ENCODE measurements around the gene CNN1. TPM values are rescaled to one million over a fixed set of nuclear protein-coding genes. Genes with fewer than 3 reads are reported as not detected.

The CNN1 gene
- total RNA-seq, 2 donors from 2014 or later, result 12.8 to 16.2 TPM

DNA sequence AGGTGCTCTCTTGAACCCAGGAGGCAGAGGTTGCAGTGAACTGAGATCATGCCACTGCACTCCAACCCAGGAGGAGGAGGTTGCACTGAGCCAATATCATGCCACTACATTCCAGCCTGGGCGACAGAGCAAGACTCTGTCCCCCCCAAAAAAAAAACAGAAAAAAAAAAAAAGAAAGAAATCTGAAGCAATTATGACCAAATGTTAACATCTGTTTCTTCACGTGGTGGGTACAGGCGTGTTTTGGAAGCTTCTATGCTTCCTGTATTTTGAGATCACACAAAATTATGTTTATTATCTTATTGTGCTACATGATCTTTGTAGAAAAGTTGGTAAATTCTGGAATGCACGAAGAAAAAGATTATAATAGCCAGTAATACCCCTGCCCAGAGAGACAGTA lies 41.5 kb downstream of the CNN1 start:
- Mint-ChIP-seq H3K9me3 (peaks cover 5% of the 10 kb centered on the region), H3K36me3 (ENCODE audit: low read depth) (no peaks in the 10 kb centered on the region), H3K27ac (no peak overlapping the region), H3K4me3 (no peak overlapping the region), H3K27me3 (ENCODE audit: insufficient read depth) (peaks cover 22% of the 10 kb centered on the region), H3K4me1 (peaks cover 3% of the 10 kb centered on the region)
- no peaks in the 10 kb centered on the region for H3K4me1 ChIP-seq (ENCODE audit: control insufficient read depth, insufficient read depth, low read length)
- TF ChIP-seq CTCF (conservative IDR thresholded peaks at IDR 0.05), result no peak
- no peak overlapping the region for H3K9ac ChIP-seq (ENCODE audit: extremely low read depth, low read length, poor library complexity, severe bottlenecking)
- 93 to 95% methylated on average over 3 to 4 of the region's 4 CpGs for WGBS, 2 experiments (ENCODE audit: insufficient coverage in 1 of 2, insufficient read length in 1 of 2)
- DNase-seq, result no peak
- H3K27ac ChIP-seq (ENCODE audit: low read depth, low read length), result no peak overlapping the region
- no peaks in the 10 kb centered on the region for H3K36me3 ChIP-seq (ENCODE audit: control insufficient read depth, insufficient read depth, low read length)
- H3K9me3 ChIP-seq (ENCODE audit: control insufficient read depth, low read length), result no peaks in the 10 kb centered on the region
- no peak overlapping the region for H3K4me3 ChIP-seq (ENCODE audit: low read length)
- H3K27me3 ChIP-seq (ENCODE audit: control insufficient read depth, insufficient read depth, low read length, poor library complexity, severe bottlenecking), result no peaks in the 10 kb centered on the region

DNA sequence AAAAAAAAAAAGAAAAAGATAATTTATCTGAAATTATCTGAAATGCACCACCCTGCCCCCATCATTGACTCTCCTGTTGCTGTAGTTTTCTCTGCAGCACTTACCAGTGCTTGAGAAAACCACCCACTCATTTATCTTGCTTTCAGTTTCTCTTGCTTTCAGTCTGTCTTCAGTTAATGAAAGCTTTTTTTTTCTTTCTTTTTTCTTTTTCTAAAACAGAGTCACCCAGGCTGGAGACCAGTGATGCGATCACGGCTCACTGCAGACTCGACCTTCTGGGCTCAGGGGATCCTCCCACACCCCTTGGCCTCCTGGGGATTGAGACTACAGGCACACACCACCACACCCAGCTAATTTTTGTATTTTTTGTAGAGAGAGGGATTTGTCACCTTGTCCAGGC lies 43.1 kb downstream of the CNN1 start:
- no peaks in the 10 kb centered on the region for H3K36me3 ChIP-seq (ENCODE audit: control insufficient read depth, insufficient read depth, low read length)
- DNase-seq, result no peak
- Mint-ChIP-seq H3K27me3 (ENCODE audit: insufficient read depth) (peaks cover 22% of the 10 kb centered on the region), H3K9me3 (peaks cover 5% of the 10 kb centered on the region), H3K4me1 (peaks cover 3% of the 10 kb centered on the region), H3K27ac (no peak overlapping the region), H3K4me3 (no peak overlapping the region), H3K36me3 (ENCODE audit: low read depth) (no peaks in the 10 kb centered on the region)
- no peaks in the 10 kb centered on the region for H3K9me3 ChIP-seq (ENCODE audit: control insufficient read depth, low read length)
- no peak overlapping the region for H3K9ac ChIP-seq (ENCODE audit: extremely low read depth, low read length, poor library complexity, severe bottlenecking)
- H3K4me3 ChIP-seq (ENCODE audit: low read length), result no peak overlapping the region
- TF ChIP-seq CTCF (conservative IDR thresholded peaks at IDR 0.05), result no peak
- H3K27ac ChIP-seq (ENCODE audit: low read depth, low read length), result no peak overlapping the region
- no peaks in the 10 kb centered on the region for H3K27me3 ChIP-seq (ENCODE audit: control insufficient read depth, insufficient read depth, low read length, poor library complexity, severe bottlenecking)
- H3K4me1 ChIP-seq (ENCODE audit: control insufficient read depth, insufficient read depth, low read length), result no peaks in the 10 kb centered on the region
- WGBS, 2 experiments (ENCODE audit: insufficient coverage in 1 of 2, insufficient read length in 1 of 2), result 80% methylated on average over 3 of the region's 3 CpGs; no CpG with 5 or more reads in 1 of the 2 experiments

GRCh38 chr19:11586331-11586730 lies 47.7 kb downstream of the CNN1 start:
- no peak overlapping the region for H3K27ac ChIP-seq (ENCODE audit: low read depth, low read length)
- Mint-ChIP-seq H3K4me1 (peaks cover 3% of the 10 kb centered on the region), H3K27me3 (ENCODE audit: insufficient read depth) (peaks cover 3% of the 10 kb centered on the region), H3K27ac (no peak overlapping the region), H3K9me3 (no peaks in the 10 kb centered on the region), H3K4me3 (no peak overlapping the region), H3K36me3 (ENCODE audit: low read depth) (no peaks in the 10 kb centered on the region)
- WGBS, 2 experiments (ENCODE audit: insufficient coverage in 1 of 2, insufficient read length in 1 of 2), result 83 to 89% methylated on average over 1 to 5 of the region's 6 CpGs
- DNase-seq, result no peak
- no peaks in the 10 kb centered on the region for H3K4me1 ChIP-seq (ENCODE audit: control insufficient read depth, insufficient read depth, low read length)
- H3K27me3 ChIP-seq (ENCODE audit: control insufficient read depth, insufficient read depth, low read length, poor library complexity, severe bottlenecking), result no peaks in the 10 kb centered on the region
- no peak overlapping the region for H3K9ac ChIP-seq (ENCODE audit: extremely low read depth, low read length, poor library complexity, severe bottlenecking)
- no peaks in the 10 kb centered on the region for H3K9me3 ChIP-seq (ENCODE audit: control insufficient read depth, low read length)
- TF ChIP-seq CTCF (conservative IDR thresholded peaks at IDR 0.05), result no peak
- no peak overlapping the region for H3K4me3 ChIP-seq (ENCODE audit: low read length)
- no peaks in the 10 kb centered on the region for H3K36me3 ChIP-seq (ENCODE audit: control insufficient read depth, insufficient read depth, low read length)

Measured in endodermal cell (in vitro differentiated cells).